Kidney epithelial cell (primary cell): ENCODE data around the gene OPRL1. TPM values are rescaled to one million over a fixed set of nuclear protein-coding genes. Genes with fewer than 3 reads are reported as not detected.

Experiments
- DNase-seq: peaks from one replicate; pipeline ENCODE4 v3.0.0-alpha.2; 2010; ENCODE audit warnings: low read depth
- H3K27me3 ChIP-seq: 2 replicates; pipeline ENCODE4 v1.6.0; 2011; ENCODE audit warnings: low read length; ENCODE audit not compliant: control insufficient read depth, insufficient read depth
- H3K36me3 ChIP-seq: 2 replicates; pipeline ENCODE4 v1.5.1; 2011; ENCODE audit warnings: low read length; ENCODE audit not compliant: control insufficient read depth, insufficient read depth
- H3K4me3 ChIP-seq: 2 replicates; pipeline ENCODE4 v1.5.1; 2011; ENCODE audit warnings: low read depth, mild to moderate bottlenecking, control low read depth, low read length
- total RNA-seq: library from RNA; depleted of rRNA; stranded (reverse); fragments of >200 nt; gene quantifications from 2 replicates; pipeline ENCODE4 v1.2.3, GENCODE V29; 2015
- TF ChIP-seq, protein P1 (sequence below): IDR thresholded peaks from 2 replicates; pipeline ENCODE4 v1.5.1; 2011; ENCODE audit warnings: mild to moderate bottlenecking, moderate library complexity, low read length, control low read depth, inconsistent platforms; ENCODE audit not compliant: insufficient read depth, poor library complexity, severe bottlenecking

The OPRL1 gene
- total RNA-seq, 1 donor from 2014 or later, result 0.21 TPM

DNA sequence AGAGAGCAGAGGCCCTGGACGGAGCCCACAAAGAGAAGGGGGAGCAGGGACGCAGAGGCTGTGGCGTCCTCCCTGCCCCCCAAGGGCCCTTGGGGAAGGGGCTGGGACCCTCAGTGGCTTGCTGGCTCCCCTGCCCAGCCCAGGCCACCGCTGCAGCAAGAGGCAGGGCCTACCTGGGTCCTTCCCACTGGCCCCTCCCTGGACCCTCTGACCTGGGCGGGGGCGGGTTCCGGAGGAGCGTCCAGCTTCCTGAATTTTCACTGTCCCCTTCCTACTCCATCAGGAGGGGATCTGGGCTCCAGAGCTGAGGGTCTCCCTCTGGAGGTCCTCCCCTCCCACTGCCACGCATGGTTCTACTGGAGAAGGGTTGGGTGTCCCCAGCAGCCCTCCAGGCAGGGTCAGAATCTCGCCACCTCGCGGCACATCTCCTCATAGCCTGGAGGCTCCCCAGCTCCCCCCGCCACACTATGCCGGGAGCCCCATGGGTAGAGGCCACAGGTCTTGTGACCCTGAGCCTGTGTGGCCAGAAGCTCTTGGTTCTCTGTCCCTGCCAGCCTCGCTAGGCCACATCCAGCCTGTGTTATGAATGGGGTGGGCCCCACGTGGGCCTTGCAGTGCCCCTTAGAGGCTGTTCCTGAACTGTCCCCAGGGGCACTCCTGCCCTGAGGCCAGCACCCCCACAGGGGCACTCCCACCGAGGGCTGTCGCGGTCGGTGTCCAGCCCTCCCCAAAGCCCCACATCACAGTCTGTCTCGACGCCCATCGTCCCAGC is 29.4 kb upstream of the OPRL1 start:
- DNase-seq, result no peak
- Histone ChIP-seq H3K27me3 (peaks cover 77% of the 10 kb centered on the region), H3K36me3 (no peaks in the 10 kb centered on the region), H3K4me3 (no peak overlapping the region)
- TF ChIP-seq, protein P1, sequence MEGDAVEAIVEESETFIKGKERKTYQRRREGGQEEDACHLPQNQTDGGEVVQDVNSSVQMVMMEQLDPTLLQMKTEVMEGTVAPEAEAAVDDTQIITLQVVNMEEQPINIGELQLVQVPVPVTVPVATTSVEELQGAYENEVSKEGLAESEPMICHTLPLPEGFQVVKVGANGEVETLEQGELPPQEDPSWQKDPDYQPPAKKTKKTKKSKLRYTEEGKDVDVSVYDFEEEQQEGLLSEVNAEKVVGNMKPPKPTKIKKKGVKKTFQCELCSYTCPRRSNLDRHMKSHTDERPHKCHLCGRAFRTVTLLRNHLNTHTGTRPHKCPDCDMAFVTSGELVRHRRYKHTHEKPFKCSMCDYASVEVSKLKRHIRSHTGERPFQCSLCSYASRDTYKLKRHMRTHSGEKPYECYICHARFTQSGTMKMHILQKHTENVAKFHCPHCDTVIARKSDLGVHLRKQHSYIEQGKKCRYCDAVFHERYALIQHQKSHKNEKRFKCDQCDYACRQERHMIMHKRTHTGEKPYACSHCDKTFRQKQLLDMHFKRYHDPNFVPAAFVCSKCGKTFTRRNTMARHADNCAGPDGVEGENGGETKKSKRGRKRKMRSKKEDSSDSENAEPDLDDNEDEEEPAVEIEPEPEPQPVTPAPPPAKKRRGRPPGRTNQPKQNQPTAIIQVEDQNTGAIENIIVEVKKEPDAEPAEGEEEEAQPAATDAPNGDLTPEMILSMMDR, result no peak

DNA sequence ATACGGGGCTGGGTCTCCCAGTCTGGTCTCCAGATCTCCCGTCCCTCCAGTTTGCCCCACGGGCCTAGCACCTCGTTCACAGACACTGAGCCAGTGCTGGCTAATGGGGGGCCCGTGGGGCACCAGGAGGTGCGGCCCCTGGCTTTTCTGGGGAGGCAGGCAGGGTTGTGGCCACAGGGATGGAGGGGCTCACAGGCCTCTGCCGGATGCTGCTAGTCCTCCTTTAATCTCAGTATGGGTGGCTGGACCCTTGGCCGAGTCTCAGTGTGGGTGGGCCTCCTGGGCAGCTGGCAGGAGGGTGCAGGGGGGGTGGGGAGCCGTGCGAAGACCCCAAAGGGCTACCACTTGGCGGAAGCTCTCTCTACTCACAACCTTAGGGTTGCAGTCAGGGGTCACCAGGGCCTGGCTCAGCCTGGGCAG is 28.8 kb upstream of the OPRL1 start:
- Histone ChIP-seq H3K36me3 (no peaks in the 10 kb centered on the region), H3K4me3 (no peak overlapping the region), H3K27me3 (peaks cover 71% of the 10 kb centered on the region)
- no peak for DNase-seq
- TF ChIP-seq, protein P1, result no peak

DNA sequence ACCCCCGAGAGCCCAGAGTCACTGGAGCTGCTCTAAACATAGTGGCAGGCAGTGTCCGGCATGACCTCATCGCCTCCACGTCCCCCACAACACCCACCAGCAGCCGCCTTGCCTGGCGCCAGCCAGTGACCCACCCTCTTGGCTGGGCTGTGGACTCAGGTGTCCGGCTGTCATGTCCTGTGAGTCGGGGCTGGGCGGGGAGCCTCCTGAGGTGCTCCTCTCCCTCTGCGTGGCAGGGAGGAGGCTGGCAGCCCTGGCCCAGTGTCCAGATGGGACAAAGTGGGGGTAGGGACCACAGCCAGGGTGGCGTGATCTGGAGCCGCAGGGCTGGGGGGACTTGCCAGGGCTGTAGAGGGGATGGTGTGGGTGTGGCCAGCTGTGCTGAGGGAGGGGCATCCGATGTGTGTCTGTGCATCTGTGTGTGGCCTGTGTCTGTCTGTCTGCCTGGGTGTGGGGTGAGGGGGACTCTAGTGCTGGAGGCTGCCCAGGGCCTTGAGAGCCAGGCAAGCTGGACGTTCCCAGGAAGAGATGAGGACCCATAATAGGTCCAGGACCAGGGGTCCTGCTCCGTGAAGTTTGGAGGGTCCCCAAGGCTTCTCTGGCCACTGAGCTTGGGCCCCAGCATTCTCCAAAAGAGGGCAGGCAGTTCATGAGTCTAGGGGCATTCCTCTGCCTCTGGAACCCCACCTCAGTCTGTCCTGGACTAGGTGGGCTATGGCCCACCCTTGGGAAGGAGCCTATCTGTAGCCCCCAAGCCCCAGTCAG is 28.1 kb upstream of the OPRL1 start:
- DNase-seq, result no peak
- peaks cover 64% of the 10 kb centered on the region for H3K27me3 ChIP-seq
- TF ChIP-seq, protein P1, result no peak
- H3K4me3 ChIP-seq, result no peak overlapping the region
- no peaks in the 10 kb centered on the region for H3K36me3 ChIP-seq

DNA sequence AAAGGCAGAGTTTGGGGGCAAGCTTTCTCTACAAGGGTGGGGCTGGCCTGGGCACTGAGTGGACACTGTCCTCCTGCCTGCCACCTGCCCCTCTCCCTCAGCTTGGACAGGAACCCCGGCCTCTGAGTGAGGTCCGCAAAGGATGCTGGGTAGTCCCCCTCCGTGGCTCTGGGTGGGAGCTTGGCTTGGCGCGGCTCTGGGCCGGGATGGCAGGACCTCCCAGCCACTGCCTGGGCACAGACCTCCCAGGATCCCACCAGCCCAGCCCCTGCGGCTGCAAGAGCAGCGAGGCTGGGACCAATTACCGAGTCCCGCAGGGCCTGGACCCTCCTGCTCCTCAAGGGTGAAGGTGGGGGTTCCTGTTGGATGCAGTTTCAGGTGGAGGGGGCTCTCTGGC is 27.6 kb upstream of the OPRL1 start:
- TF ChIP-seq, protein P1, result no peak
- no peak overlapping the region for H3K4me3 ChIP-seq
- H3K27me3 ChIP-seq, result peaks cover 58% of the 10 kb centered on the region
- H3K36me3 ChIP-seq, result no peaks in the 10 kb centered on the region
- no peak for DNase-seq

DNA sequence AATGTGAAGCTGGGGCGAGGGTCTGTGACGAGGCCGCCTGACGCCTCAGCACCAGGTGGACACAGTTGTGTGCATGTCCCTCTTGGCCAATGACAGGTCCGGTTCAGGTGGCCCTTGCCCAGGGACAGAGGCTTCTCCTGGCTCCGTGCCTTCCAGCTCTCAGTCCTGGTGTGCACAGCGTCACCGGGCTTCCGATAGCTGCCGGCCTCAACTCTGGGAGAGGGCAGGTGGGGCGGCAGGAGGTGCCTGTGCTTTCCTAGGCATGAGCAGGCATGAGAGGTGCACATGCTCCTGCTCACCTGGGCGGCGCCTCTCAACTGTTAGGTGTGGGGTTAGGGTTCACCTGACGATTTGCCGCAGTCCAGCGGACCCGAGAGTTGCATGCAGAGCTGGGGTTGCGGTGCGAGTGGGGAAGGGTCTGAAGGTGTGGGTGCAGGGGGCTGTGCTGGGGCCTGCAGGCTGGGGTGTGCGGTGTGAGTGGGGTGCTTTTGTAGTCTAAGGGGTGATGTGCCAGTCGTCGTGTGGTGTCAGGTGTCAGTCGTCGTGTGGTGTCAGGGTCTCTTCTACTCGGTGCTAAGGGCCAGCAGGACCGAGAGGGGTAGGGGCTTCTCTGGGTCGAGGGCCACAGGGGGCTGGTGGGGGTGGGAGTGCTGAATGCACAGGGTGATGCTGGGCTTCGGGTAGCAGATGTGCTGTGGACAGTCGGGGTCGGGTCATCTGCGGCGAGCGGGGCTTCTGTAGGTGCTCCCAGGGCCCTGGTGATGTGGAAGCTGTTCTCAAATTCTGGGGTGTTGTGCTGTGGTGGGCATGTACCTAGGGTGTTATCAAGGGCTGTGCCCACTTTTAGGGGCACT is 26.7 kb upstream of the OPRL1 start:
- no peak overlapping the region for H3K4me3 ChIP-seq
- TF ChIP-seq, protein P1, result no peak
- peaks cover 50% of the 10 kb centered on the region for H3K27me3 ChIP-seq
- H3K36me3 ChIP-seq, result no peaks in the 10 kb centered on the region
- DNase-seq, result no peak
